HUDEP-2 (cell line): ENCODE measurements around the gene ATRNL1.

Experiments used
- DNase-seq, 76 experiments: peaks; one replicate each; lab custom pipeline; 2025; ENCODE audit not compliant: unreplicated experiment in 76 of 76; lab: John Stamatoyannopoulos, UW

ATRNL1 gene

GRCh38 chr10:115566867-115567266, 473.7 kb downstream of the ATRNL1 start:
- DNase-seq = no peak

- DNase-seq = peak in 1 of 76 experiments; percentile 3
These were observed 479.7 kb downstream of the ATRNL1 start for GRCh38 chr10:115572740-115573455.

GRCh38 chr10:115580239-115580638, 487.1 kb downstream of the ATRNL1 start:
- DNase-seq = no peak

GRCh38 chr10:115593060-115593459, 499.9 kb downstream of the ATRNL1 start:
- no peak for DNase-seq

GRCh38 chr10:115604627-115605026, 511.5 kb downstream of the ATRNL1 start:
- no peak for DNase-seq

- DNase-seq = no peak
These were observed 512.9 kb downstream of the ATRNL1 start for GRCh38 chr10:115606086-115606485.

GRCh38 chr10:115606741-115607140, 513.6 kb downstream of the ATRNL1 start:
- DNase-seq = no peak

- DNase-seq = no peak
These were observed 531.3 kb downstream of the ATRNL1 start for GRCh38 chr10:115624448-115624847.

GRCh38 chr10:115628616-115629015, 535.5 kb downstream of the ATRNL1 start:
- no peak for DNase-seq

- no peak for DNase-seq
These were observed 545.1 kb downstream of the ATRNL1 start for GRCh38 chr10:115638246-115638645.

GRCh38 chr10:115649217-115649616, 556.1 kb downstream of the ATRNL1 start:
- DNase-seq = no peak

GRCh38 chr10:115653473-115653872, 560.3 kb downstream of the ATRNL1 start:
- DNase-seq = no peak

- DNase-seq = no peak
These were observed 561.8 kb downstream of the ATRNL1 start for GRCh38 chr10:115654961-115655360.

- no peak for DNase-seq
These were observed 564.1 kb downstream of the ATRNL1 start for GRCh38 chr10:115657161-115657860.

GRCh38 chr10:115659616-115660015, 566.5 kb downstream of the ATRNL1 start:
- DNase-seq = no peak

GRCh38 chr10:115660391-115660790, 567.2 kb downstream of the ATRNL1 start:
- DNase-seq = no peak

GRCh38 chr10:115662422-115662821, 569.3 kb downstream of the ATRNL1 start:
- no peak for DNase-seq

- no peak for DNase-seq
These were observed 572.4 kb downstream of the ATRNL1 start for GRCh38 chr10:115665549-115665948.

GRCh38 chr10:115674496-115674895, 581.3 kb downstream of the ATRNL1 start:
- no peak for DNase-seq

GRCh38 chr10:115696747-115697146, 603.6 kb downstream of the ATRNL1 start:
- DNase-seq = no peak

GRCh38 chr10:115706026-115706425, 612.9 kb downstream of the ATRNL1 start:
- DNase-seq = no peak

- peak in 6 of 76 experiments; percentile 1 to 21 (median 2) for DNase-seq
These were observed 613.4 kb downstream of the ATRNL1 start for GRCh38 chr10:115706488-115707076.
